Activated gamma-delta T cell treated with anti-CD3 and anti-CD28 coated beads, Interleukin-2, amount 50 U/mL, for 16 hours (primary cell): ENCODE measurements around the gene TPRG1L.
"Not testable (repeated sequence)": the region's sequence is repeated elsewhere in the genome, so short reads cannot be mapped to it uniquely, and the experiment has no call there.

Experiments used
- DNase-seq: peaks from one replicate; pipeline ENCODE4 v3.0.0-alpha.2; 2020; ENCODE audit warnings: low read depth

TPRG1L gene

GRCh38 chr1:3624200-3625136 lies at the start of gene TPRG1L:
Gene TPRG1L (plus strand): TSS chr1:3625015. CDS start chr1:3625073, 58 bp downstream.
- peak; percentile 97 for DNase-seq

GRCh38 chr1:3575515-3575914 lies 49.3 kb upstream of the TPRG1L start:
- not testable (repeated sequence) for DNase-seq

- DNase-seq, result no peak
Measured at GRCh38 chr1:3575993-3576392, 48.8 kb upstream of the TPRG1L start.

GRCh38 chr1:3577300-3577699 lies 47.5 kb upstream of the TPRG1L start:
- no peak for DNase-seq

GRCh38 chr1:3577711-3578432 lies 46.9 kb upstream of the TPRG1L start:
- DNase-seq, result no peak

GRCh38 chr1:3578433-3578805 lies 46.4 kb upstream of the TPRG1L start:
- no peak for DNase-seq

GRCh38 chr1:3578906-3579305 lies 45.9 kb upstream of the TPRG1L start:
- no peak for DNase-seq

GRCh38 chr1:3579626-3580025 lies 45.2 kb upstream of the TPRG1L start:
- no peak for DNase-seq

- DNase-seq, result no peak
Measured at GRCh38 chr1:3580231-3580630, 44.6 kb upstream of the TPRG1L start.

GRCh38 chr1:3581296-3582036 lies 43.3 kb upstream of the TPRG1L start:
- DNase-seq, result no peak

GRCh38 chr1:3583751-3584150 lies 41.1 kb upstream of the TPRG1L start:
- DNase-seq, result not testable (repeated sequence)

- no peak for DNase-seq
Measured at GRCh38 chr1:3584915-3585314, 39.9 kb upstream of the TPRG1L start.

GRCh38 chr1:3585353-3585868 lies 39.4 kb upstream of the TPRG1L start:
- DNase-seq, result not testable (repeated sequence)

GRCh38 chr1:3585940-3586568 lies 38.8 kb upstream of the TPRG1L start:
- DNase-seq, result no peak

- DNase-seq, result no peak
Measured at GRCh38 chr1:3586986-3587759, 37.6 kb upstream of the TPRG1L start.

- no peak for DNase-seq
Measured at GRCh38 chr1:3588395-3588794, 36.4 kb upstream of the TPRG1L start.

- no peak for DNase-seq
Measured at GRCh38 chr1:3590139-3590763, 34.6 kb upstream of the TPRG1L start.

- no peak for DNase-seq
Measured at GRCh38 chr1:3590951-3591865, 33.6 kb upstream of the TPRG1L start.

- no peak for DNase-seq
Measured at GRCh38 chr1:3593334-3593733, 31.5 kb upstream of the TPRG1L start.
